Liver (tissue), 9 donors: ENCODE data around the gene TP73. TPM values are rescaled to one million over a fixed set of nuclear protein-coding genes. Genes with fewer than 3 reads are reported as not detected.

Experiments used
- DNase-seq: peaks from one replicate; pipeline ENCODE4 v3.0.0-alpha.2; 2017; ENCODE audit warnings: low spot score
- H3K27ac ChIP-seq, 2 donors: one replicate each; pipeline ENCODE4 v1.7.0; 2013; ENCODE audit warnings: inconsistent platforms in 2 of 2, low read length in 2 of 2, control low read depth in 1 of 2, low read depth in 1 of 2, mild to moderate bottlenecking in 1 of 2
- H3K27me3 ChIP-seq, 4 donors: one replicate each; pipeline versions ENCODE4 v1.6.1 to v1.7.0; 2013; ENCODE audit warnings: low read length in 3 of 4, inconsistent platforms in 1 of 4, mild to moderate bottlenecking in 1 of 4, moderate library complexity in 1 of 4; ENCODE audit not compliant: control insufficient read depth in 4 of 4, insufficient read depth in 4 of 4
- H3K36me3 ChIP-seq, 4 donors: one replicate each; pipeline versions ENCODE4 v1.6.1 to v1.7.0; 2013; ENCODE audit warnings: low read length in 3 of 4, mild to moderate bottlenecking in 3 of 4, low read depth in 1 of 4, moderate library complexity in 1 of 4; ENCODE audit not compliant: control insufficient read depth in 4 of 4, insufficient read depth in 3 of 4
- H3K4me1 ChIP-seq, 4 donors: one replicate each; pipeline versions ENCODE4 v1.6.1 to v1.7.0; 2013; ENCODE audit warnings: low read length in 3 of 4, mild to moderate bottlenecking in 3 of 4, moderate library complexity in 1 of 4; ENCODE audit not compliant: control insufficient read depth in 4 of 4, insufficient read depth in 4 of 4
- H3K4me3 ChIP-seq, 3 donors: one replicate each; pipeline versions ENCODE4 v1.6.1 to v1.7.0; 2013; ENCODE audit warnings: low read length in 3 of 3, control low read depth in 1 of 3, low read depth in 1 of 3, mild to moderate bottlenecking in 1 of 3
- H3K9ac ChIP-seq, 2 donors: one replicate each; pipeline ENCODE4 v1.7.0; 2013; ENCODE audit warnings: low read length in 2 of 2, mild to moderate bottlenecking in 2 of 2, moderate library complexity in 2 of 2, control low read depth in 1 of 2, low read depth in 1 of 2
- H3K9me3 ChIP-seq, 4 donors: one replicate each; pipeline versions ENCODE4 v1.6.1 to v1.7.0; 2013; ENCODE audit warnings: low read length in 3 of 4; ENCODE audit not compliant: control insufficient read depth in 4 of 4
- EGR1 ChIP-seq, 2 donors: IDR thresholded peaks; 2 replicates each; pipeline ENCODE4 v1.6.1; 2016 to 2018; ENCODE audit warnings: antibody characterized with exemption in 2 of 2, low read depth in 2 of 2
- FOXA1 ChIP-seq: IDR thresholded peaks from 2 replicates; pipeline ENCODE4 v1.6.1; 2016; ENCODE audit warnings: antibody characterized with exemption
- FOXA2 ChIP-seq: IDR thresholded peaks from 2 replicates; pipeline ENCODE4 v1.6.1; 2016; ENCODE audit warnings: antibody characterized with exemption
- GABPA ChIP-seq, 2 donors: IDR thresholded peaks in 1 of 2; conservative IDR thresholded peaks in 1 of 2; 2 replicates each; pipeline ENCODE4 v1.6.1; 2016; ENCODE audit warnings: antibody characterized with exemption in 2 of 2, mild to moderate bottlenecking in 1 of 2, moderate library complexity in 1 of 2
- HNF4A ChIP-seq, 2 donors: conservative IDR thresholded peaks; 2 replicates each; pipeline ENCODE4 v1.6.1; 2016; ENCODE audit warnings: antibody characterized with exemption in 2 of 2, mild to moderate bottlenecking in 2 of 2
- HNF4G ChIP-seq: IDR thresholded peaks from 2 replicates; pipeline ENCODE4 v1.6.1; 2016; ENCODE audit warnings: antibody characterized with exemption
- JUND ChIP-seq, 2 donors: IDR thresholded peaks; 2 replicates each; pipeline ENCODE4 v1.6.1; 2016; ENCODE audit warnings: antibody characterized with exemption in 2 of 2
- NR2F2 ChIP-seq: IDR thresholded peaks from 2 replicates; pipeline ENCODE4 v1.6.1; 2016; ENCODE audit warnings: antibody characterized with exemption
- RAD21 ChIP-seq, 2 donors: IDR thresholded peaks; 2 replicates each; pipeline ENCODE4 v1.6.1; 2016; ENCODE audit warnings: antibody characterized with exemption in 2 of 2, mild to moderate bottlenecking in 2 of 2
- RXRA ChIP-seq, 2 donors: IDR thresholded peaks; 2 replicates each; pipeline ENCODE4 v1.6.1; 2017 to 2018; ENCODE audit warnings: antibody characterized with exemption in 2 of 2, mild to moderate bottlenecking in 1 of 2
- SP1 ChIP-seq: IDR thresholded peaks from 2 replicates; pipeline ENCODE4 v1.6.1; 2018; ENCODE audit warnings: antibody characterized with exemption, mild to moderate bottlenecking
- TAF1 ChIP-seq: conservative IDR thresholded peaks from 2 replicates; pipeline ENCODE4 v1.6.1; 2016; ENCODE audit warnings: antibody characterized with exemption, mild to moderate bottlenecking
- whole genome bisulfite sequencing: extraction: QIAGEN DNeasy Blood & Tissue Kit; methylation state at CpG from one replicate; pipeline ENCODE4 v1.1.7; 2013; 5-methylcytosine and 5-hydroxymethylcytosine counted together
- polyA plus RNA-seq, 2 donors: library from polyadenylated mRNA; stranded (reverse) in 1 of 2; unstranded in 1 of 2; fragments of 200-250 nt in 1 of 2; fragments of >200 nt in 1 of 2; fragmentation: Nextera tagmentation in 1 of 2; extraction: Ambion mirVana in 1 of 2; gene quantifications; one replicate each; pipeline versions ENCODE4 v1.2.1 to v1.2.3, GENCODE V29; 2013 to 2015
- total RNA-seq, 2 donors: library from RNA; depleted of rRNA; stranded (reverse); fragments of >200 nt; gene quantifications; one replicate each; pipeline ENCODE4 v1.2.3, GENCODE V29; 2014
- TF ChIP-seq, protein P1 (sequence below): IDR thresholded peaks from 2 replicates; pipeline ENCODE4 v1.6.1; 2016; ENCODE audit warnings: antibody characterized with exemption
- TF ChIP-seq, protein P2 (sequence below): IDR thresholded peaks from 2 replicates; pipeline ENCODE4 v1.6.1; 2016; ENCODE audit warnings: antibody characterized with exemption
- TF ChIP-seq, protein P3 (sequence below): fragments of 150-350 bp; IDR thresholded peaks from 2 replicates; pipeline ENCODE4 v1.5.1; 2017; ENCODE audit warnings: improper control_type of control experiment, low read depth, low read length; ENCODE audit not compliant: missing input control
- TF ChIP-seq, protein P4 (sequence below): IDR thresholded peaks from 2 replicates; pipeline ENCODE4 v1.6.1; 2016; ENCODE audit warnings: antibody characterized with exemption
- donor health status: healthy.
- donor health status: healthy.
- donor health status: healthy.
- donor health status: healthy.
- donor health status: healthy.

The TP73 gene
- total and polyA plus RNA-seq, 4 donors, result 0.08 to 0.29 (median 0.18) TPM

DNA sequence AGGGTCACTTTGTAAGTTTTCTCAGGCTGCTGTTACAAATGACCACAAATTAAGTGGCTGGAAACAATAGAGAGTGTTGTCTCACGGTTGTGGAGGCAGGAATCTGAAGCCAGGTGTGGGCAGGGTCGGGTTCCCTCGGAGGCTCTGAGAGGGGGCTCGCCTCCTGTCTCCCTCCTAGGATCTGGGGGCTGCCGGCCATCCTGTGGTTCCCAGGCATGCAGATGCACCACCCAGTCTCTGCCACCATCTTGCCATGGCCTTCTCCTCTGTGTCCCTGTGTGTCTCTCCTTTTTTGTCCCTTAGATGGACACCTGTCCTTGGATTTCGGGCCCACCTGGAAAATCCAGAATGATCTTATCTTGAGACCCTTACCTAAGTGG lies 4.8 kb downstream of the TP73 start:
- Histone ChIP-seq H3K9ac (no peak overlapping the region), H3K27ac (no peak overlapping the region), H3K4me3 (no peak overlapping the region), H3K36me3 (no peaks in the 10 kb centered on the region), H3K9me3 (no peaks in the 10 kb centered on the region), H3K27me3 (peaks cover 0 to 4% (median 1%) of the 10 kb centered on the region in 4 donors), H3K4me1 (peaks cover 5 to 10% (median 7%) of the 10 kb centered on the region in 4 donors)
- 78% methylated on average over 6 of the region's 6 CpGs for WGBS
- DNase-seq, result no peak
- TF ChIP-seq, protein P1, sequence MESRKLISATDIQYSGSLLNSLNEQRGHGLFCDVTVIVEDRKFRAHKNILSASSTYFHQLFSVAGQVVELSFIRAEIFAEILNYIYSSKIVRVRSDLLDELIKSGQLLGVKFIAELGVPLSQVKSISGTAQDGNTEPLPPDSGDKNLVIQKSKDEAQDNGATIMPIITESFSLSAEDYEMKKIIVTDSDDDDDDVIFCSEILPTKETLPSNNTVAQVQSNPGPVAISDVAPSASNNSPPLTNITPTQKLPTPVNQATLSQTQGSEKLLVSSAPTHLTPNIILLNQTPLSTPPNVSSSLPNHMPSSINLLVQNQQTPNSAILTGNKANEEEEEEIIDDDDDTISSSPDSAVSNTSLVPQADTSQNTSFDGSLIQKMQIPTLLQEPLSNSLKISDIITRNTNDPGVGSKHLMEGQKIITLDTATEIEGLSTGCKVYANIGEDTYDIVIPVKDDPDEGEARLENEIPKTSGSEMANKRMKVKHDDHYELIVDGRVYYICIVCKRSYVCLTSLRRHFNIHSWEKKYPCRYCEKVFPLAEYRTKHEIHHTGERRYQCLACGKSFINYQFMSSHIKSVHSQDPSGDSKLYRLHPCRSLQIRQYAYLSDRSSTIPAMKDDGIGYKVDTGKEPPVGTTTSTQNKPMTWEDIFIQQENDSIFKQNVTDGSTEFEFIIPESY, result no peak
- TF ChIP-seq EGR1 (IDR thresholded peaks at IDR 0.05; ENCODE audit: low read depth in 2 of 2) (no peak), HNF4A (conservative IDR thresholded peaks at IDR 0.05) (no peak), GABPA (IDR thresholded peaks at IDR 0.05 in 1 of 2, conservative IDR thresholded peaks at IDR 0.05 in 1 of 2) (no peak)
- TF ChIP-seq, protein P2, sequence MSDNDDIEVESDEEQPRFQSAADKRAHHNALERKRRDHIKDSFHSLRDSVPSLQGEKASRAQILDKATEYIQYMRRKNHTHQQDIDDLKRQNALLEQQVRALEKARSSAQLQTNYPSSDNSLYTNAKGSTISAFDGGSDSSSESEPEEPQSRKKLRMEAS, result no peak

DNA sequence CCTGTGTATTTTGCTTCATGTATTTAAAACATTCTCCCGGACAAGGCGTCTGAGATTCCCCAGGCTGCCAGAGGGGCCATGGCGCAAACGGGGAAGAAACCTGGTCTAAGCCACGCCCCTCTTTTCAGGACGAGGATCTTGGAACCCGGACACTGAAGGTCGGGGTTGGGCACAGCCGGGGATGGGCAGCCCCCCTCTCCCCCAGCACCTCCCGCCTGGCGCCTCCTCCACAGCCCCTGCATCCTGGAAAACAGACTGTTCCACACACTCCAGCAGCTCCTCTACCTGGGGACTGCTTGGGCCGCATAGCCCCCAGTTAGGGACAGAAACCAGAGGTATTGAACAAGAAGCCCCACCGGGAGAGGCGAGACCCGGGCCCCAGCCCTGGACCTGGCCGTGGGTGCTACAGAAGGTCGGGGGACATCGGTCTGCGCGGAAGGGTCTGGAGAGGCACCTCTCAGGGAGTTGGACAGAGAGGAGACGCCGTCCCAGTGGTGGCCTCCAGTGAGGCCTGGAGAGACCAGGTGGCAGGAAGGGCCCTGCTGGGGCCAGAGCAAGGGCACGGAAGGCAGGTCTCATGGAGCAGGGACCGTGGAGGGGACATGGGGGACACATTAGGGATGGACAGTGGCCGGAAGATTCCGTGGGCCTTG lies 5.4 kb downstream of the TP73 start:
- Histone ChIP-seq H3K4me3 (no peak overlapping the region), H3K4me1 (peaks cover 1 to 4% (median 3%) of the 10 kb centered on the region in 4 donors), H3K27me3 (peaks cover 0 to 2% (median 0%) of the 10 kb centered on the region in 4 donors), H3K9ac (no peak overlapping the region), H3K27ac (no peak overlapping the region), H3K36me3 (no peaks in the 10 kb centered on the region), H3K9me3 (no peaks in the 10 kb centered on the region)
- TF ChIP-seq RXRA (IDR thresholded peaks at IDR 0.05) (no peak), NR2F2 (no peak), SP1 (no peak), TAF1 (no peak)
- TF ChIP-seq, protein P3, sequence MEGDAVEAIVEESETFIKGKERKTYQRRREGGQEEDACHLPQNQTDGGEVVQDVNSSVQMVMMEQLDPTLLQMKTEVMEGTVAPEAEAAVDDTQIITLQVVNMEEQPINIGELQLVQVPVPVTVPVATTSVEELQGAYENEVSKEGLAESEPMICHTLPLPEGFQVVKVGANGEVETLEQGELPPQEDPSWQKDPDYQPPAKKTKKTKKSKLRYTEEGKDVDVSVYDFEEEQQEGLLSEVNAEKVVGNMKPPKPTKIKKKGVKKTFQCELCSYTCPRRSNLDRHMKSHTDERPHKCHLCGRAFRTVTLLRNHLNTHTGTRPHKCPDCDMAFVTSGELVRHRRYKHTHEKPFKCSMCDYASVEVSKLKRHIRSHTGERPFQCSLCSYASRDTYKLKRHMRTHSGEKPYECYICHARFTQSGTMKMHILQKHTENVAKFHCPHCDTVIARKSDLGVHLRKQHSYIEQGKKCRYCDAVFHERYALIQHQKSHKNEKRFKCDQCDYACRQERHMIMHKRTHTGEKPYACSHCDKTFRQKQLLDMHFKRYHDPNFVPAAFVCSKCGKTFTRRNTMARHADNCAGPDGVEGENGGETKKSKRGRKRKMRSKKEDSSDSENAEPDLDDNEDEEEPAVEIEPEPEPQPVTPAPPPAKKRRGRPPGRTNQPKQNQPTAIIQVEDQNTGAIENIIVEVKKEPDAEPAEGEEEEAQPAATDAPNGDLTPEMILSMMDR, result no peak
- TF ChIP-seq, protein P1, result no peak
- 86% methylated on average over 26 of the region's 26 CpGs for WGBS
- no peak for DNase-seq

DNA sequence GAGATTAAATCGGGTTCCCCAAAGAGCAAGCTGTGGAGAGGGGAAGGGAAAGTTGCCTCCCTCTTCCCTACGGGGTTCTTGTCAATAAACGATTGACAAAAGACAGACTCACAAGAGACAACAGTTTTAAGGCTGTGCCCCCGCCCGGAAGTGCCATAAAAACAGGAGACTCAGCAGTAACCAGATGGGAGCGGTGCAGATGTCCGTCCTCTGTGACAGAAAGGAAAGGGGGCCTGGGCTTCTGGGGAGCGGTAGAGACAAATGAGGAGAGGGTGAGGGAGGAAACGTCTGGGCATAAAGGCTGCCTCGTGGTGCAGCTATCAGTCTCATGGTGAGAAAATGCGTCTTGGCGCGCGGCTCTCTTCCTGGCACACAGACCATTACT lies 5.9 kb downstream of the TP73 start:
- 70% methylated on average over 14 of the region's 14 CpGs for WGBS
- Histone ChIP-seq H3K36me3 (no peaks in the 10 kb centered on the region), H3K27ac (no peak overlapping the region), H3K27me3 (peaks cover 0 to 2% (median 0%) of the 10 kb centered on the region in 4 donors), H3K9ac (no peak overlapping the region), H3K4me3 (no peak overlapping the region), H3K4me1 (no peaks in the 10 kb centered on the region), H3K9me3 (no peaks in the 10 kb centered on the region)
- no peak for DNase-seq
- TF ChIP-seq, protein P3, result no peak
- TF ChIP-seq FOXA1 (no peak), HNF4G (no peak), RXRA (IDR thresholded peaks at IDR 0.05) (no peak), RAD21 (IDR thresholded peaks at IDR 0.05) (no peak), NR2F2 (no peak), SP1 (no peak), FOXA2 (no peak), TAF1 (no peak), GABPA (IDR thresholded peaks at IDR 0.05 in 1 of 2, conservative IDR thresholded peaks at IDR 0.05 in 1 of 2) (no peak), EGR1 (IDR thresholded peaks at IDR 0.05; ENCODE audit: low read depth in 2 of 2) (no peak), JUND (IDR thresholded peaks at IDR 0.05) (no peak)
- TF ChIP-seq, protein P2, result no peak
- TF ChIP-seq, protein P4, sequence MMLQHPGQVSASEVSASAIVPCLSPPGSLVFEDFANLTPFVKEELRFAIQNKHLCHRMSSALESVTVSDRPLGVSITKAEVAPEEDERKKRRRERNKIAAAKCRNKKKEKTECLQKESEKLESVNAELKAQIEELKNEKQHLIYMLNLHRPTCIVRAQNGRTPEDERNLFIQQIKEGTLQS, result no peak
